HEK293 (cell line): ENCODE data around the gene MLPH.

Source experiments
- CTCF ChIA-PET: fragments of 350-600 bp; formaldehyde crosslinking; extraction: SDS; loops from one replicate; lab custom pipeline; 2021; ENCODE audit warnings: antibody characterized with exemption; lab: Yijun Ruan, JAX
- POLR2A ChIA-PET: fragments of 300-600 bp; formaldehyde crosslinking; extraction: SDS; loops from one replicate; lab custom pipeline; 2020; ENCODE audit warnings: antibody characterized with exemption, inconsistent platforms; lab: Yijun Ruan, JAX
- H3K27ac ChIP-seq: fragments of 200-500 bp; sonication (Bioruptor generic); 2 replicates; pipeline ENCODE4 v1.5.1; 2014; ENCODE audit warnings: low read depth, low read length, control low read depth, inconsistent platforms; ENCODE audit errors: extremely low read depth
- H3K36me3 ChIP-seq, 2 experiments: fragments of 200-500 bp in 1 of 2; sonication (Bioruptor generic) in 1 of 2; 1 replicate in 1 of 2; 2 replicates in 1 of 2; pipeline ENCODE4 v1.5.1; 2014 to 2017; ENCODE audit warnings: inconsistent platforms in 2 of 2, low read length in 2 of 2; ENCODE audit not compliant: control insufficient read depth in 2 of 2, insufficient read depth in 1 of 2
- H3K4me1 ChIP-seq: fragments of 200-500 bp; sonication (Bioruptor generic); 2 replicates; pipeline ENCODE4 v1.5.1; 2014; ENCODE audit warnings: mild to moderate bottlenecking, low read length, inconsistent platforms; ENCODE audit not compliant: control insufficient read depth, insufficient read depth
- H3K4me3 ChIP-seq: 2 replicates; pipeline ENCODE4 v1.5.1; 2011; ENCODE audit warnings: low read depth, mild to moderate bottlenecking, control low read depth, low read length, moderate library complexity
- H3K9me3 ChIP-seq: fragments of 200-500 bp; sonication (Bioruptor generic); 2 replicates; pipeline ENCODE4 v1.5.1; 2014; ENCODE audit warnings: low read depth, low read length, inconsistent platforms; ENCODE audit not compliant: control insufficient read depth, insufficient read depth
- GLI2 ChIP-seq: fragments of 450-650 bp; formaldehyde crosslinking; IDR thresholded peaks from 2 replicates; pipeline ENCODE4; 2017; ENCODE audit warnings: missing biosample characterization, missing genetic modification characterization, low read depth, borderline replicate concordance
- INSM2 ChIP-seq: fragments of 450-650 bp; formaldehyde crosslinking; IDR thresholded peaks from 2 replicates; pipeline ENCODE4 v1.5.1; 2016; ENCODE audit warnings: missing biosample characterization, missing genetic modification characterization
- PBX3 ChIP-seq: sonication (generic); formaldehyde crosslinking; IDR thresholded peaks from 2 replicates; pipeline ENCODE4 v1.8.1; 2022; ENCODE audit warnings: mild to moderate bottlenecking, moderate library complexity, missing genetic modification reagents
- REPIN1 ChIP-seq: fragments of 450-650 bp; formaldehyde crosslinking; IDR thresholded peaks from 2 replicates; pipeline ENCODE4 v1.5.1; 2017; ENCODE audit warnings: missing biosample characterization, missing genetic modification characterization, low read depth
- WT1 ChIP-seq: fragments of 450-650 bp; formaldehyde crosslinking; IDR thresholded peaks from 2 replicates; pipeline ENCODE4 v1.5.1; 2016; ENCODE audit warnings: missing biosample characterization, missing genetic modification characterization
- ZBTB1 ChIP-seq: fragments of 450-650 bp; formaldehyde crosslinking; IDR thresholded peaks from 2 replicates; pipeline ENCODE4 v1.5.1; 2016; ENCODE audit warnings: missing biosample characterization, missing genetic modification characterization
- ZBTB6 ChIP-seq: fragments of 450-650 bp; formaldehyde crosslinking; IDR thresholded peaks from 2 replicates; pipeline ENCODE4 v1.5.1; 2017; ENCODE audit warnings: missing biosample characterization, missing genetic modification characterization
- ZNF16 ChIP-seq: fragments of 450-650 bp; formaldehyde crosslinking; IDR thresholded peaks from 2 replicates; pipeline ENCODE4 v1.5.1; 2016; ENCODE audit warnings: low read depth, missing biosample characterization, missing genetic modification characterization
- ZNF202 ChIP-seq: fragments of 450-650 bp; formaldehyde crosslinking; IDR thresholded peaks from 2 replicates; pipeline ENCODE4 v1.5.1; 2016; ENCODE audit warnings: missing biosample characterization, missing genetic modification characterization, borderline replicate concordance
- ZNF280C ChIP-seq: fragments of 450-650 bp; formaldehyde crosslinking; IDR thresholded peaks from 2 replicates; pipeline ENCODE4 v1.5.1; 2016; ENCODE audit warnings: missing biosample characterization, missing genetic modification characterization
- ZNF449 ChIP-seq: fragments of 450-650 bp; formaldehyde crosslinking; IDR thresholded peaks from 2 replicates; pipeline ENCODE4 v1.5.1; 2017; ENCODE audit warnings: missing biosample characterization, mild to moderate bottlenecking, missing genetic modification characterization, moderate library complexity
- ZNF48 ChIP-seq: fragments of 450-650 bp; formaldehyde crosslinking; IDR thresholded peaks from 2 replicates; pipeline ENCODE4 v1.5.1; 2016; ENCODE audit warnings: missing biosample characterization, missing genetic modification characterization
- ZNF596 ChIP-seq: fragments of 450-650 bp; IDR thresholded peaks from 2 replicates; pipeline ENCODE4 v1.5.0; 2018; ENCODE audit warnings: missing biosample characterization, mild to moderate bottlenecking, missing genetic modification characterization, moderate library complexity
- ZNF600 ChIP-seq: fragments of 450-650 bp; formaldehyde crosslinking; IDR thresholded peaks from 2 replicates; pipeline ENCODE4 v1.5.1; 2016; ENCODE audit warnings: missing biosample characterization, missing genetic modification characterization
- ZNF610 ChIP-seq: fragments of 450-650 bp; formaldehyde crosslinking; IDR thresholded peaks from 2 replicates; pipeline ENCODE4 v1.5.1; 2016; ENCODE audit warnings: missing biosample characterization, missing genetic modification characterization, borderline replicate concordance
- ZNF645 ChIP-seq: fragments of 450-650 bp; formaldehyde crosslinking; IDR thresholded peaks from 2 replicates; pipeline ENCODE4; 2016; ENCODE audit warnings: missing biosample characterization, missing genetic modification characterization
- ZNF660 ChIP-seq: fragments of 450-650 bp; IDR thresholded peaks from 2 replicates; pipeline ENCODE4 v1.5.1; 2018; ENCODE audit warnings: missing biosample characterization, mild to moderate bottlenecking, missing genetic modification characterization
- ZNF707 ChIP-seq: fragments of 450-650 bp; formaldehyde crosslinking; IDR thresholded peaks from 2 replicates; pipeline ENCODE4 v1.5.1; 2016; ENCODE audit warnings: missing biosample characterization, missing genetic modification characterization
- ZNF785 ChIP-seq: fragments of 450-650 bp; formaldehyde crosslinking; IDR thresholded peaks from 2 replicates; pipeline ENCODE4 v1.5.1; 2016; ENCODE audit warnings: missing biosample characterization, missing genetic modification characterization

Gene MLPH

GRCh38 chr2:237503201-237503600 lies 16.1 kb downstream of the MLPH start:
- H3K4me1 ChIP-seq = no peaks in the 10 kb centered on the region
- CTCF ChIA-PET = interaction anchor here (0.7 to 6.4 kb wide), 2 partner anchors 9 to 213 kb away, joined by 4 to 46 read pairs; no protein-coding TSS in a partner anchor
- TF ChIP-seq ZNF202 (tag by site-specific recombination) (no peak), ZNF16 (tag by site-specific recombination) (no peak), INSM2 (tag by site-specific recombination) (no peak), WT1 (tag by site-specific recombination) (no peak), ZNF596 (tag by site-specific recombination) (no peak), ZNF785 (tag by site-specific recombination) (no peak), ZNF707 (tag by site-specific recombination) (no peak), REPIN1 (no peak), ZNF280C (tag by site-specific recombination) (no peak), ZBTB1 (tag by site-specific recombination) (no peak), ZBTB6 (tag by site-specific recombination) (no peak), ZNF449 (no peak), ZNF610 (tag by site-specific recombination) (no peak), ZNF645 (no peak), GLI2 (tag by site-specific recombination) (no peak), ZNF660 (tag by site-specific recombination) (no peak), ZNF600 (tag by site-specific recombination) (no peak), ZNF48 (tag by site-specific recombination) (no peak), PBX3 (CRISPR knock-in tag) (no peak)
- POLR2A ChIA-PET = no interaction called here
- no peak overlapping the region for H3K4me3 ChIP-seq
- H3K36me3 ChIP-seq = no peaks in the 10 kb centered on the region
- H3K27ac ChIP-seq = no peak overlapping the region
- H3K9me3 ChIP-seq = no peaks in the 10 kb centered on the region
